ENCODE data around the gene KHDC4. TPM values are rescaled to one million over a fixed set of nuclear protein-coding genes. Genes with fewer than 3 reads are reported as not detected.
A peak's percentile ranks its signal among the peaks of the same experiment; 100 is the strongest.

Gene KHDC4
- total and polyA plus RNA-seq, 2 of the 13 experiments (the other 11 are each of a cell fraction or from before 2014, with no cell fraction given), result 33.5 to 92.0 TPM

- TF ChIP-seq ZNF407 (CRISPR knock-in tag; IDR thresholded peaks at IDR 0.05; ENCODE audit: not compliant biosample characterization) (peak; percentile 50), ZNF235 (CRISPR knock-in tag; IDR thresholded peaks at IDR 0.05; ENCODE audit: borderline replicate concordance) (no peak), FOXP1 (IDR thresholded peaks at IDR 0.05) (no peak), FOXP1 (CRISPR knock-in tag; IDR thresholded peaks at IDR 0.05) (no peak), REXO4 (CRISPR knock-in tag; IDR thresholded peaks at IDR 0.05; ENCODE audit: borderline replicate concordance) (no peak), ZNF546 (CRISPR knock-in tag; conservative IDR thresholded peaks at IDR 0.05) (no peak), TAF15 (IDR thresholded peaks at IDR 0.05; ENCODE audit: low read depth, low read length, poor library complexity, severe bottlenecking) (no peak), SUZ12 (IDR thresholded peaks at IDR 0.05; ENCODE audit: low read depth, low read length) (no peak), ZNF788 (CRISPR knock-in tag; IDR thresholded peaks at IDR 0.05; ENCODE audit: borderline replicate concordance) (peak; percentile 77; the same call in 1 of the 2 replicates), ZNF784 (CRISPR knock-in tag; IDR thresholded peaks at IDR 0.05; ENCODE audit: borderline replicate concordance) (no peak), KLF16 (CRISPR knock-in tag; IDR thresholded peaks at IDR 0.05) (peak in 1 of 2 experiments; percentile 29; a peak in 1 of 4 replicates), ATF3 (CRISPR knock-in tag; IDR thresholded peaks at IDR 0.05) (no peak), E2F1 (CRISPR knock-in tag; IDR thresholded peaks at IDR 0.05) (no peak), ZNF281 (CRISPR knock-in tag; IDR thresholded peaks at IDR 0.05; ENCODE audit: borderline replicate concordance) (no peak), EZH2 (conservative IDR thresholded peaks at IDR 0.05; ENCODE audit: low read depth, low read length) (no peak), POLR2G (IDR thresholded peaks at IDR 0.05; ENCODE audit: low read depth, low read length) (peak; percentile 36)
Observed at GRCh38 chr1:155978325-155978972, 44.2 kb upstream of the KHDC4 start, which contains the start of gene ARHGEF2 (continued).
